ENCODE results near the gene UNG. TPM values are rescaled to one million over a fixed set of nuclear protein-coding genes. Genes with fewer than 3 reads are reported as not detected.

UNG gene
- total RNA-seq, 1 experiment from 2014 or later: 188 TPM

GRCh38 chr12:109058773-109059172 lies 38.6 kb upstream of the UNG start:
- no peaks in the 10 kb centered on the region for H3K9me3 ChIP-seq (ENCODE audit: control insufficient read depth, low read depth, low read length)
- H2AFZ ChIP-seq (ENCODE audit: low read length): no peak overlapping the region
- H3K27me3 ChIP-seq (ENCODE audit: insufficient read depth, low read length): no peaks in the 10 kb centered on the region
- no peak overlapping the region for H2BK20ac ChIP-seq (ENCODE audit: low read depth, low read length, poor library complexity, severe bottlenecking)
- no peak overlapping the region for H2BK120ac ChIP-seq (ENCODE audit: low read depth, low read length, poor library complexity, severe bottlenecking)
- H4K8ac ChIP-seq (replicated peaks; ENCODE audit: insufficient read length, low read depth, low read length): no peak overlapping the region
- H2BK15ac ChIP-seq (ENCODE audit: low read depth, low read length): no peak overlapping the region
- no peak for TF ChIP-seq CTCF (conservative IDR thresholded peaks at IDR 0.05)
- H3K4me1 ChIP-seq (ENCODE audit: insufficient read depth, low read length): no peaks in the 10 kb centered on the region
- Mint-ChIP-seq H3K27ac (no peak overlapping the region), H3K36me3 (ENCODE audit: insufficient read depth in 1 of 3, low read depth in 3 of 3) (peaks cover 0 to 8% (median 2%) of the 10 kb centered on the region in 3 experiments; a peak in 1 of 7 replicates), H3K27me3 (ENCODE audit: low read depth) (no peaks in the 10 kb centered on the region), H3K4me1 (peaks cover 2% of the 10 kb centered on the region in 2 experiments), H3K4me3 (no peak overlapping the region), H3K9me3 (no peaks in the 10 kb centered on the region)
- no peak overlapping the region for H3K23ac ChIP-seq (ENCODE audit: insufficient read length, low read depth, low read length)
- no CpG with 5 or more reads among the region's 6 CpGs for WGBS (ENCODE audit: extremely low coverage, insufficient read length, low lambda C conversion rate)
- H3K56ac ChIP-seq (ENCODE audit: insufficient read length, low read depth, low read length): no peak overlapping the region
- no peak overlapping the region for H2BK5ac ChIP-seq (ENCODE audit: insufficient read length, low read length)
- no peak overlapping the region for H3K4me2 ChIP-seq (ENCODE audit: insufficient read depth, insufficient read length, low read length)
- no peak overlapping the region for H3K18ac ChIP-seq (ENCODE audit: insufficient read length, low read depth, low read length)
- no peak overlapping the region for H4K5ac ChIP-seq (ENCODE audit: insufficient read length, low read depth, low read length)
- no peaks in the 10 kb centered on the region for H3K79me2 ChIP-seq (ENCODE audit: insufficient read depth, low read length)
- H4K91ac ChIP-seq (ENCODE audit: insufficient read length, low read depth, low read length): no peak overlapping the region
- H3K23me2 ChIP-seq (ENCODE audit: insufficient read length, low read depth, low read length, poor library complexity, severe bottlenecking): no peaks in the 10 kb centered on the region
- no peaks in the 10 kb centered on the region for H4K20me1 ChIP-seq (ENCODE audit: control insufficient read depth, insufficient read depth, insufficient read length)
- H3K27ac ChIP-seq (ENCODE audit: insufficient read length, low read depth, low read length): no peak overlapping the region
- H2BK12ac ChIP-seq (ENCODE audit: insufficient read length, low read depth, low read length): no peak overlapping the region
- H3K4ac ChIP-seq (ENCODE audit: low read depth, low read length): no peak overlapping the region
- H3K9ac ChIP-seq (ENCODE audit: extremely low read depth, insufficient read length, low read length): no peak overlapping the region
- no peak overlapping the region for H2AK5ac ChIP-seq (ENCODE audit: insufficient read length, low read length)
- H3K14ac ChIP-seq (ENCODE audit: insufficient read depth, low read length): no peak overlapping the region
- no peak overlapping the region for H3T11ph ChIP-seq (ENCODE audit: low read length)
- no peak for DNase-seq
- no peaks in the 10 kb centered on the region for H3K79me1 ChIP-seq (ENCODE audit: insufficient read depth, low read depth, low read length, poor library complexity, severe bottlenecking)
